Measurements from ENCODE around the gene NUCB1. TPM values are rescaled to one million over a fixed set of nuclear protein-coding genes. Genes with fewer than 3 reads are reported as not detected.

NUCB1 gene
- total RNA-seq, 1 donor from 2014 or later = 273 TPM

DNA sequence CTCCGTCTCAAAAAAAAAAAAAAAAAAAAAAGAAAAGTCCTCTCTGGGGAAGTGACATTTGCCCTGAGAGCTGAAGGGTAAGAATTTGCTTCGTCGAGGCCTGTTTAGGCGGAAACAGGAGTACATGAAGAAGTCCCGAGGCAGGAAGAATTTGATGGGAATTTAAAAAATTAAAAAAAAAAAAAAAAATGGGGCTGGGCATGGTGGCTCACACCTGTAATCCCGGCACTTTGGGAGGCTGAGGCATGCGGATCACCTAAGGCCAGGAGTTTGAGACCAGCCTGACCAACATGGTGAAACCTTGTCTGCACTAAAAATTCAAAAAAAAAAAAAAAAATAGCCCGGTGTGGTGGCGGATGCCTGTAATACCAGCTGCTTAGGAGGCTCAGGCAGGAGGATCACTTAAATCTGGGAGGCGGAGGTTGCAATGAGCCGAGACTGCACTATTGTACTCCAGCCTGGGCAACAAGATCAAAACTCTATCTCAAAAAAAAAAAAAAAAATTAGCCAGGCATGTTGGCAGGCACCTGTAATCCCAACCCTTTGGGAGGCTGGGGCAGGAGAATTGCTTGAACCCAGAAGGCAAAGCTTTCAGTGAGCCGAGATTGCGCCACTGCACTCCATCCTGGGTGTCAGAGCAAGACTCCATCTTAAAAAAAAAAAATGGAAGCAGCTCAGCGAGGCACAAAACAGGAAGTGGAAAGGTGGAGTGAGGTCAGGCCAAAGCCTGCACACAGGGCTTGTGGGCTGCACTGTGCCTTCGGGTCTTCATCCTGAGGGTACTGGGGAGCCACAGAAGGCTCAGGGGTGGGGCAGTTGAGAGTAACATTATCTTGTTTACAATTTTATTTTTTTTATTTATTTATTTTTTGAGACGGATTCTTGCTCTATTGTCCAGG is 59.5 kb downstream of the NUCB1 start:
- intact Hi-C loops (cut with micrococcal nuclease) = loop anchor here (10.0 kb wide), 1 partner anchor 455 kb away; no protein-coding TSS in a partner anchor

DNA sequence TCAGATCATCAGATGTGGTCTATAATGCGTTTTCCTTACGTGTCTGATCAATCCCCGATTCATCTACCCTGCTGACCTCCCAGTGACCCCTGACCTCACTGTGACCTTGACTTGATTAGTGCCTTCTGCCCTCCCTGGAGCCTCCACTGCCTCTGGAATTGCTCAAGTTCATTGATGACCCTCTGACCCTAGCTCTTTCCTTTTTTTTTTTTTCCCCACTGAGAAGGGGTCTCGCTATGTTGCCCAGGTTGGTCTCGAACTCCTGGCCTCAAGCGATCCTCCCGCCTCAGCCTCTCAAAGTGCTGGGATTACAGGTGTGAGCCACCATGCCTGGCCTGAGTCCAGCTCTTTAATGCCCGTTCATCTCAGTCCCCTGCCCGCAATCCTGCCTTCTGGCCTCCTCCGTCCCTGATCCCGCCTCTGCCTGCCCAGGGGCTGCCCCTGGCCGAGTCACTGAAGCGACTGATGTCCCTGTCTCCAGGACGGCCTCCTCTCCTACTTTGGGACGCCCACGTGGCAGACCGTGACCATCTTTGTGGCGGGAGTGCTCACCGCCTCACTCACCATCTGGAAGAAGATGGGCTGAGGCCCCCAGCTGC is 61.0 kb downstream of the NUCB1 start:
- intact Hi-C loops (cut with micrococcal nuclease) = loop anchor here (10.0 kb wide), 1 partner anchor 456 kb away; no protein-coding TSS in a partner anchor

DNA sequence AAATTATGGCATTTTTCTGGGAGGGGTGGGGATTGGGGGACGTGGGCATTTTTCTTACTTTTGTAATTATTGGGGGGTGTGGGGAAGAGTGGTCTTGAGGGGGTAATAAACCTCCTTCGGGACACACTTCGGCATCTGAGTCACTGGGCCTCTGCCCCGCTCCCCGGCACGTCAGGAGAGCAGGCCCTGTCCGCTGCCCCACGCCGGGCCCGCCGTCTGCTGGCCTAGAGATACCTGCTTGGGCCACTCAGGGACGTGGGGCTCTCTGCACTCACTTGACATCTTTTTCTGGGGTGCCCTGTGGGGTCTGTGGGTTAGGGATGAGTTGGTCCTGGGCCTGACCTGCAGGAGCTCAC is 61.5 kb downstream of the NUCB1 start:
- intact Hi-C loops (cut with micrococcal nuclease) = loop anchor here (10.0 kb wide), 1 partner anchor 457 kb away; no protein-coding TSS in a partner anchor

DNA sequence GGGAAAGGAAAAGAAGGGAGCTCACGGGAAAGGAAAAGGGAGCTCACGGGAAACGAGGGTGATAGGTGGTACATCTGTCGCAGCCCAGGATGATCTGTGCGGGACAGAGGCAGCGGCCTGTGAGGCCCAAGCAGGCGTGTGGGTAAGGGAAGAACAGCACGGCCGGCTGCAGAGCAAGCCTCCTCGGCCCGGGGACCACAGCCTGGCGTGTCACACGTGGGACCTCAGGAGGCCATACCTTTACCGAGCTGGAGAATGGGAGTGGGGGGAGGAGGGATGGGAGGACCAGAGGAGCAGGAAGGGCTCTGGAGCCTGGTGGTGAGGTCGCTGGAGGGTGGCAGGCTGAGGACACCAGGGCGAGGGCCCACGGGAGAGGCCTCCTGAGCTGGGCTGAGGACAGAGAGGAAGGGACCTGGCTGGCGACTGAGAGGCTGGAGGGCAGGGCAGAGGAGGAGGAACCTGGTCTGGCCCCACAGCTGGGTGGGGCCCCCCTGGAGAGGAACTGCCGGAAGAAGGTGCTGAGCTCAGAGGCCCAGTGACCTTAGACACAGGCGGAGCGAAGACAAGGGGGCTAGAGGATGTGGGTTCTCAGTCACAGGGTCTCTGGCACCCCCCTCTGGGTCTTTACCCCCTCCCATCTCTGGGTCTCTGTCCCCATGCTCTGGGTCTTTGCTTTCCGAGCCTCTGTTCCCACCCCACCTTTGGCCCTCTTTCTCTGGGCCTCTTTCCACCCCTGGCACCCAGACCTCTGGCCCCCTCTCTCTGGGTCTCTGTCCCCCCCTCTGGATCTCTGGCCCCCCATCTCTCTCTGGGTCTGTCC is 62.1 kb downstream of the NUCB1 start:
- intact Hi-C loops (cut with micrococcal nuclease) = loop anchor here (10.0 kb wide), 1 partner anchor 457 kb away; no protein-coding TSS in a partner anchor

DNA sequence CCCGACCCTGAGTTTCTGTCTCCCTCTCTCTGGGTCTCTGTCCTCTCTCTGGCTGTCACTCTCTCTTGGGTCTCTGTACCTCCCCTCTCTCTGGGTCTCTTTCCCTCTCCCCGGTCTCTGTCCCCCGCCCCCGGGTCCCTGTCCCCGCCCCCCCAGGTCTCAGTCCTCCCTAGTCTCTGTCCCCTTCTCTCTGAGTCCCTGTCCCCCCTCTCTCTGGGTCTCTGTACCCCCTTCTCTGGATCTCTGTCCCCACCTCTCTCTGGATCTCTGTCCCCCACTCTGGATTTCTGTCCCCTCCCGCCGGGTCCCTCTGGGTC is 62.7 kb downstream of the NUCB1 start:
- intact Hi-C loops (cut with micrococcal nuclease) = loop anchor here (10.0 kb wide), 1 partner anchor 458 kb away; no protein-coding TSS in a partner anchor

DNA sequence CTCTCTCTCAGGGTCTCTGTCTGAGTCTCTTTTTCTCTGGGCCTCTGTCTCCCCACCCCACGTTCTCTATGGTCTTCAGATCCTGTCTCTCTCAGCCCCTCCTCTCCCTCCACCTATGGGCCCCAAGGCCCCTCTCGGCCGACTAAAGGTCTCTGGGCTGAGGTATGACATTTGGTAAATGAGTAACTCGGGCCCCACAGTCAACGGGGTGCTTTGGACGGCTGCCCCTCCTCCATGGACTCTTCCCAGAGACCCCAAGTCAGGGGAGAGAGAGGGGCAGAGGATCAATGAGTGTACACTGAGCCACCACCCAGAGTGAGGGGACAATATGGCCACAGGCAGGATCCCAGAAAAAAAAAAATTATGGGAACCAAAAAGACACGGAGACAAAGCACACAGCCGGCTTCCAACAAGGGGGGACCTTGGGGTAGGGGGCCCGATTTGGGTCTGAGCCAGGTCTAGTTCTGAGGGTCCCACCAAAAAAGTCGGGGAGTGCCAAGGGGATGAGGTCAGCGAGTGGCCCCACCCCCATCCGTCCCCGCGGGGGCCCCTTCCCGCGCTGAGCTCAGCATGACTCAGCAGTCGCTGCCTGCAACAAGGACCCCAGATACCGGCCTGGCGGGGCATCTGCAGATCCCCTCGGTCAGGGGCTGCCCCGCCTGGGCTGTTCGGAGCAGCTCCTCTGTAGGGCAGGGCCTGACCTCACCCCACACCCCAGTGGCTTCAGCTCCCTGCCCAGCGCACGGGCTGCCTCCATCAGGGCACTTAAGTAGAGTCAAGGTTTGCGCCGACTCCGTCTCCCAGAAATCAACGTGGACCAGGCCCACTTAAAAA is 63.5 kb downstream of the NUCB1 start:
- intact Hi-C loops (cut with micrococcal nuclease) = loop anchor here (10.0 kb wide), 1 partner anchor 459 kb away; no protein-coding TSS in a partner anchor

DNA sequence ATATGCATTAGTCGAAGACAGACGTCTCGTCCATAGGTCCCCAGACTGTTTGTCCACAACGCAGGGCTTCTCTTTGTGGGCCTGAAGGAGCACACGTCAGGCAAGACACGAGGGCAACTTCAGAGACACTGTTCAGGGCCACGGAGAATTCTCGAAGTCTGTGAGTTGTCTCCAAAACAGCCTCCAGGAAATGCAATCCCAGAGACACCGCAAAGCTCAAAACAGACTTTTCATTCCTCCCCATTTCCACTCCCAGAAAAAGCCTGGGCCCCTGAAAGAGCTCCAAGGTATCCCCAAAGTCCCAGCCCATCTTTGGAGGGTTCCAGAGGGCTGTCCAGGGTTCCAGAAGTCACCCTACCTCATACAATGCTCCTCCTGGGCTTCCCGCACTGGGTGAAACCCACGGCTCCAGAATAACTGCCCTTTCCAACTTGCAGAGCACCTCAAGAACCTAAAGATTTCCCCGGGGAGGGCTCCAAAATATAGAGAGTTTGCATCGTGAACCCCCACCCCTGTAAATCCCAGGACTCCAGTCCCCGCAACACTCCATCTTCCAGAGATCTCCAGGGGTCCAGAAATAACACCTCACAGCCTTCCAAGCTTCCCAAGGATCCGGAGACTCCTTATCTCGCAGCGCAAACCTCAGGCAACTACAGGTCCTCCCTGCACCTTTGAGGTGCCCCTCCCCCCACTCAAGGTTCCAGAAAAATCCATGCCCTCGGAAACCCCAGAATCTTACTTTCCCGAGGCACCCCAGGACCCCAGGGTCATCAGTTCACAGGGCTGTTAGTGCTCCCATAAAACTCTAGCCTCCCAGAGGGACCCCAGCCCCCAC is 64.3 kb downstream of the NUCB1 start:
- intact Hi-C loops (cut with micrococcal nuclease) = loop anchor here (1.0 to 10.0 kb wide), 7 partner anchors 10 to 460 kb away; partner anchors contain the start of genes BAX, DHDH, GYS1 and NUCB1

DNA sequence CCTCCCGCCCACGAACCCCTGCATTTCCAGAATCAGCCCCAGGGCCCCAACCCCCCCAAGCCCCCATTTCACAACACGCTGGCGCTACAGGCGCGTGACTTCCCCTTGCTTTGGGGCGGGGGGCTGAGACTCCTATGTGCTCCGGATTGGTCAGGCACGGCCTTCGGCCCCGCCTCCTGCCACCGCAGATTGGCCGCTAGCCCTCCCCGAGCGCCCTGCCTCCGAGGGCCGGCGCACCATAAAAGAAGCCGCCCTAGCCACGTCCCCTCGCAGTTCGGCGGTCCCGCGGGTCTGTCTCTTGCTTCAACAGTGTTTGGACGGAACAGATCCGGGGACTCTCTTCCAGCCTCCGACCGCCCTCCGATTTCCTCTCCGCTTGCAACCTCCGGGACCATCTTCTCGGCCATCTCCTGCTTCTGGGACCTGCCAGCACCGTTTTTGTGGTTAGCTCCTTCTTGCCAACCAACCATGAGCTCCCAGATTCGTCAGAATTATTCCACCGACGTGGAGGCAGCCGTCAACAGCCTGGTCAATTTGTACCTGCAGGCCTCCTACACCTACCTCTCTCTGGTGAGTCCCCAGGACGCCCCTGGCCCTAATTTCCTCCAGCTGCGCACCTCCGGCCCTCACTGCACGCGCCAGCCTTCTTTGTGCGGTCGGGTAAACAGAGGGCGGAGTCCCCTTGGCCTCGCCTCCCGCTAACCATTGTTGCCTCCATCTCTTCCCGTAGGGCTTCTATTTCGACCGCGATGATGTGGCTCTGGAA is 65.1 kb downstream of the NUCB1 start, which contains the start of gene FTL:
Gene FTL (plus strand): TSS at position 270 of the 766 bp plus-strand sequence. CDS start 199 bp downstream, at position 469.
- intact Hi-C loops (cut with micrococcal nuclease) = loop anchor here (1.0 to 10.0 kb wide), 7 partner anchors 11 to 460 kb away; partner anchors contain the start of genes BAX, DHDH, GYS1 and NUCB1

DNA sequence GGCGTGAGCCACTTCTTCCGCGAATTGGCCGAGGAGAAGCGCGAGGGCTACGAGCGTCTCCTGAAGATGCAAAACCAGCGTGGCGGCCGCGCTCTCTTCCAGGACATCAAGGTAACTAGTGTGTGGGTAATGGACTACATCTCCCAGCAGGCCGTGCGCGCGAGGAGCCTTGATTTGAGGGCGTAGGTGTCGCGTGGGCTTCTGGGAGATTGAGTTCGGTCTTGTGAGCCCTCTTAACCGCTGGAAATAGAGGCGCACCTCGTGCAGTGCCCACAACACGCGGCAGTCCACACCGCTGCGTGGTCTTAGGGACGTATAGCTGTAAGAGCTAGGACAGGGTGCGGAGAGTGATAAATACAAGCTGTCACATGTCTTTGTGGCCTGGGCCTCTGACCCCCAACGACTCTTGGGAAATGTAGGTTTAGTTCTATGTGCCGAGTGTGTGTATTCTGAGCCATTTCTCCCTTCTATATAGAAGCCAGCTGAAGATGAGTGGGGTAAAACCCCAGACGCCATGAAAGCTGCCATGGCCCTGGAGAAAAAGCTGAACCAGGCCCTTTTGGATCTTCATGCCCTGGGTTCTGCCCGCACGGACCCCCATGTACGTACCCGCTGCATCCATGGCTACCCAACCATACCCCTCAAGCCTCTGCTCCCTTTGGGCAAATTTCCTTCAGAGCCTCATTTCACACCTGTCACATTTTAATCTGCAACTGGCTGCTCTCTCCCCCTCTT is 65.9 kb downstream of the NUCB1 start:
- intact Hi-C loops (cut with micrococcal nuclease) = loop anchor here (1.0 to 10.0 kb wide), 8 partner anchors 12 to 461 kb away; partner anchors contain the start of genes BAX, DHDH, GYS1 and NUCB1

DNA sequence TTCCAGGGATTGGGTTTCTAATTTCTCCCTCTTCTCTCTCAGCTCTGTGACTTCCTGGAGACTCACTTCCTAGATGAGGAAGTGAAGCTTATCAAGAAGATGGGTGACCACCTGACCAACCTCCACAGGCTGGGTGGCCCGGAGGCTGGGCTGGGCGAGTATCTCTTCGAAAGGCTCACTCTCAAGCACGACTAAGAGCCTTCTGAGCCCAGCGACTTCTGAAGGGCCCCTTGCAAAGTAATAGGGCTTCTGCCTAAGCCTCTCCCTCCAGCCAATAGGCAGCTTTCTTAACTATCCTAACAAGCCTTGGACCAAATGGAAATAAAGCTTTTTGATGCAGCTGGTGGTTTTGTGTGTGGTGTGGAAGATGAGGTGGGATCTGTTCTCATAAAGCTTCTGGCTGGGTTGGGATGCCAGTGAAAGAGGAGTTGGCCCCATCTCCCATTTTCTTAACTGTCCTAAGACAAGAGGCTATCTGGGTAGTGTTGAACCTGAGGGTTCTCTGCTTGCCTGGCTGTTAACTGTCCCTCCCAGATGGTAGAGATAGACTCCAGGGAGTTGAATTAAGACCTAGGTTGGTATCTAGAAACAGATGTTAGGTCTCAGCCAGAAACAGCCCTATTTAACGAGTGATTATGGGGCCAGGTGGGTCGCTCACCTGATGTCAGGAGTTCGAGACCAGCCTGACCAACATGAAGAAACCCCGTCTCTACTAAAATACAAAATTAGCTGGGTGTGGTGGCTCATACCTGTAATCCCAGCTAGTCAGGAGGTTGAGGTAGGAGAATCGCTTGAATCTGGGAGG is 66.6 kb downstream of the NUCB1 start:
- intact Hi-C loops (cut with micrococcal nuclease) = loop anchor here (1.0 to 10.0 kb wide), 2 partner anchors 108 to 462 kb away; no protein-coding TSS in a partner anchor

DNA sequence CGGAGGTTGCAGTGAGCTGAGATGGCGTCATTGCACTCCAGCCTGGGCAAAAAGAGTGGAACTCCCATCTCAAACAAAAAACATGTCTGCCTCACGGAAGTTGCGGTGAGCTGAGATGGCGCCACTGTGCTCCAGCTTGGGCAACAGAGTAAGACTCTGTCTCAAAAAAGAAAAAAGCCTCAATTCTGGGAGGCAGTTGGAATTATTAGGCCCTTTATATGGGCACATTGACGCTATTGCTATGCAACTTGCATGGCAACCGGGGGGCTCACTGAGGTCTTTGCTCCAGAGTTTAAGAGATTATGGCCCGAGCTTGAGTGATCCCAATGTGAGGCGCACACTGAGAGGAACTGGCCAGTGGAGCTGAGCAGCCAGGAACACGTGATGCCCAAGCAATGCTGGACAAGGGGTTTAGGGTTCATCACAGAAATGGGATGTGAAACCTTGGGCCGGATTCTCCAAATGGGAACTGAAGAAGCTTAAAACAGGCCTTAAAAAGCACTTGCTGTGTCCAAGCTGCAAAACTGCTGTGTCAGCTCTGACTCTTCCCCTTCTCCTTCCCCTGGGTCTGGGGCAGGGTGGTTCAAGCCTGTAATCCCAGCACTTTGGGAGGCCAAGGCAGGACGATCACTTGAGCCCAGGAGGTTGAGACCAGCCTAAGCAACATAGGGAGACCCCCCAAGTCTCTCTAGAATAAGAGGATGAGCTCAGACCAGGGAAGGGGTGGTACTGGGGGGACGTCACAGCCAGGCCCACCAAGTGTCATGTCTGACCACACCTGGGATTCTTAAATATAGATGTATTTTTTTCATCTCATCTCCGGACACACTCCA is 67.5 kb downstream of the NUCB1 start:
- intact Hi-C loops (cut with micrococcal nuclease) = loop anchor here (10.0 kb wide), 1 partner anchor 463 kb away; no protein-coding TSS in a partner anchor

DNA sequence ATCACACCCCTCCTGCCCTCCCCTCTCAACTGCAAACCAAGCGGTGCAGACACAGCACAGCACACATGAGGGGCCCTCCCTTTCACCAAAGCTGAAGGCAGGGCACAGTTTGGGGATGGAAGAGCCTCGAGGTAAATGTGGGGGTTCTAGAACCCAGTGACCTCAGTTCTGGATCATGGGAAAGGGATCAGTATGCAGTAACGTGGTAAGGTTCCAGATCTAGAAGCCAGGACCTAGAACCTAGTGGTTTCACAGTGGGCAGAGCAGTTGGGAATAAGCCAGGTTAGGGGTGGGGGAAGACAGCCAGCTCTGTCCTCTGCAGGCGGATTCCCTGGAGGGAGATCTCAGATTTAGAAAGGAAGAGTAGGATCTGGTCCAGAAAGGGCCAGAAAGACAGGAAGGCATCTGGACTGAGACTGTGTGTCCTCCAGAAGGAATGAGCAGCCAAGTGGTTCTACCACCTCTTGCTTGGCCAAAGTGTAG is 68.1 kb downstream of the NUCB1 start:
- intact Hi-C loops (cut with micrococcal nuclease) = loop anchor here (10.0 kb wide), 1 partner anchor 463 kb away; no protein-coding TSS in a partner anchor

DNA sequence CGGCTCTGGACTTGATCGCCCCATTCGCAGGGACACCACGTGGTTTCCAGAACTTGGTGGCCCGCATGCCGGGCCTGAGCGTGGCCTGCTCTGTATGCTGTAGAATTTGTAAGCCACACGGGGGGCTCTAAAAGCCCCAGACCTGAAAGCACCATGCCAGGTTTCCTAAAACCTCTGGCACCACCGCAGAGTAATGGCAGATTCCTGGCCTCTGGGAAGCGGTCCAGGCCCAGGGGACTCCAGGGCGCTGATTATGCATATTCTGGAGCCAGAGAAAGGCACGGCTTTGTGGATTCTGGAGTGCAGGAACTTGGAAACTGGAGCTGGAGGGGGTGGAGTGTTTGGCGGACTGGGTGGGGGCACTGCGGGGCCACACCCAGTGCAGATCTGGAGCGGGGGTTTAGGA is 68.7 kb downstream of the NUCB1 start:
- intact Hi-C loops (cut with micrococcal nuclease) = loop anchor here (10.0 kb wide), 1 partner anchor 464 kb away; no protein-coding TSS in a partner anchor

DNA sequence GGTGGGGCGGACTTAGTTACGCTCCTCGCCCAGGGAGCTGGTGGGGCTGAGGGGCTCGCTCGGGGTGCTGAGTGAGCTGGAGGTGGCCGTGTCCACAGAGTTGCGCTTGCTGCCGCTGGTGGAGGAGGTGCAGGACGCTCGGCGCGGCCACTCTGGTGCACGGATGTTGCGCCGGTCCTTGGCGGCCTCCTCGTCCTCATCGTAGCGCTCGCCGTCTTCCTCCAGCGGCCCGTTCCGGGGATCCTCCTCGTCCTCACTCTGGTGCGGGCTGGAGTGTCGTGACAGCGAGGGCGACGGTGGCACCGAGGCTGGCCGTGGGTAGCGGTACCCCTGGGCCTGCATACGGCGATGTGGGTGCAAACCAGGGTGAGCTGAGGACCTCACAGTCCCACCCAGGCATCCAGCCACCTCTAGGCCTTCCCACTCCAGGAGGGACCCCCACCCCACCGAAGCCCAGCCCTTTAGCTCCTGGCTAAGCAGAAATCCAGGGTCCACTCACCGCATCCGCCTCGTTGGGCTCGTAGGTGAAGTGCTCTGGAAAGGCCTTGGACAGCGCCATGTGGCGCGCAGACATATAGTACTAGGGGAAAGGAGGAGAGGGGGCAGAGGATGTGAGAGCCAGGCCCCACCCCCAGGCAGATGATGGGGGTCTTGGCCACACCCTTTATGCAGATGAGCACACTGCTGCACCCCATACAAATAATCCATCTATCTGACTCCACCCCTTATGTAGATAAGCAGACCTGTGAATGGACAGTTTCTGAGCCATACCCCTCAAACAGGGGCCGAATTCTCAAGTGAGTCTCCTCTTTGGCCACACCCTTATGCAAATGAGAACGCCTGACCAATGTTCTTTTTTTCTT is 69.4 kb downstream of the NUCB1 start:
- intact Hi-C loops (cut with micrococcal nuclease) = loop anchor here (5.0 to 10.0 kb wide), 2 partner anchors 322 to 465 kb away; partner anchors contain the start of gene CA11

Measured in T-helper 1 cell treated with Interleukin-12 subunit alpha and Interleukin-12 subunit beta and Interleukin-4 antibody, amounts not matched to agents 30 ng/mL and 1 ng/mL, for 36 hours (primary cell).